ENCODE results near the gene LINS1. TPM values are rescaled to one million over a fixed set of nuclear protein-coding genes. Genes with fewer than 3 reads are reported as not detected.

The LINS1 gene
- total RNA-seq, result 9.4 and 14.7 TPM in 2 replicates

GRCh38 chr15:100602064-100602822 lies at the start of gene LINS1, which contains the start of gene ASB7:
Gene LINS1 (minus strand): TSS chr15:100602184. CDS start chr15:100580842, 21,342 bp downstream.
Gene ASB7 (plus strand): TSS chr15:100602589. CDS start chr15:100612217, 9,628 bp downstream.

GRCh38 chr15:100528833-100529428 lies 73.1 kb downstream of the LINS1 start, which contains the start of gene CERS3:
Gene CERS3 (minus strand): TSS chr15:100528950. CDS start chr15:100501849, 27,101 bp downstream.

Other genes starting within 250 kb of the LINS1 start
- not detected in 2 replicates for gene CERS3, start 73.2 kb downstream of the LINS1 start, total RNA-seq
- 13.5 and 13.8 TPM in 2 replicates for gene ASB7, start 405 bp upstream of the LINS1 start, total RNA-seq